Upper lobe of left lung (tissue), 6 donors: ENCODE results near the gene CUX1. TPM values are rescaled to one million over a fixed set of nuclear protein-coding genes. Genes with fewer than 3 reads are reported as not detected.

Experiments
- ATAC-seq, 2 donors: fragments of 200-7000 bp; cut with Tn5 transposase; one replicate each; pipeline ENCODE4 v1.9.1; 2022; ENCODE audit warnings: mild to moderate bottlenecking in 2 of 2, moderate library complexity in 2 of 2; ENCODE audit not compliant: low FRiP score in 2 of 2
- DNase-seq, 2 donors: peaks; one replicate each; pipeline ENCODE4 v3.0.0-alpha.2; 2019 to 2020
- H3K27ac ChIP-seq, 4 donors: fragments of 200-600 bp; sonication (generic); one replicate each; pipeline ENCODE4 v1.5.1; 2016 to 2019
- H3K27me3 ChIP-seq, 4 donors: fragments of 200-600 bp; sonication (generic); one replicate each; pipeline ENCODE4 v1.5.1; 2017 to 2019
- H3K36me3 ChIP-seq, 4 donors: fragments of 200-600 bp; sonication (generic); one replicate each; pipeline ENCODE4 v1.5.1; 2016 to 2019
- H3K4me1 ChIP-seq, 4 donors: fragments of 200-600 bp; sonication (generic); one replicate each; pipeline ENCODE4 v1.5.1; 2018 to 2019
- H3K4me3 ChIP-seq, 4 donors: fragments of 200-600 bp; sonication (generic); one replicate each; pipeline ENCODE4 v1.5.1; 2017 to 2019; ENCODE audit warnings: mild to moderate bottlenecking in 2 of 4, moderate library complexity in 1 of 4
- H3K9me3 ChIP-seq, 4 donors: fragments of 200-600 bp; sonication (generic); one replicate each; pipeline ENCODE4 v1.5.1; 2018 to 2019
- EP300 ChIP-seq, 4 donors: sonication (generic); formaldehyde crosslinking; IDR thresholded peaks; one replicate each; pipeline ENCODE4 v1.5.1; 2017; ENCODE audit warnings: antibody characterized with exemption in 4 of 4, control low read depth in 2 of 4
- POLR2A ChIP-seq, 4 donors: fragments of 450-650 bp; IDR thresholded peaks; one replicate each; pipeline ENCODE4 v1.5.1; 2016 to 2017; ENCODE audit warnings: antibody characterized with exemption in 4 of 4, mild to moderate bottlenecking in 2 of 4
- POLR2AphosphoS5 ChIP-seq, 2 donors: sonication (generic); formaldehyde crosslinking; IDR thresholded peaks; one replicate each; pipeline ENCODE4 v1.5.1; 2017; ENCODE audit warnings: antibody characterized with exemption in 2 of 2
- WGBS, 2 donors: methylation state at CpG; one replicate each; pipeline ENCODE4 v1.1.5; 2017 to 2018; 5-methylcytosine and 5-hydroxymethylcytosine counted together
- total RNA-seq, 6 donors: library from RNA; depleted of rRNA in 4 of 6; stranded (reverse); fragments of >200 nt in 4 of 6; gene quantifications; one replicate each; pipeline versions ENCODE4 v1.1.0 to v1.2.1, GENCODE V29; 2016 to 2021
- TF ChIP-seq, protein P1 (sequence below), 6 experiments: fragments of 450-650 bp in 4 of 6; fragments of 200-600 bp in 2 of 6; sonication (generic) in 2 of 6; IDR thresholded peaks; one replicate each; pipeline ENCODE4 v1.5.1; 2016 to 2019; ENCODE audit warnings: antibody characterized with exemption in 6 of 6
- donor health status: DM: no; HTN: no; CAD: no; lungs with moderate emphysema.
- donor health status: DM: no; HTN: yes; CAD: no; lungs with severe emphysema.

Gene CUX1
- total RNA-seq, 6 donors from 2014 or later = 106 to 188 (median 115) TPM

DNA sequence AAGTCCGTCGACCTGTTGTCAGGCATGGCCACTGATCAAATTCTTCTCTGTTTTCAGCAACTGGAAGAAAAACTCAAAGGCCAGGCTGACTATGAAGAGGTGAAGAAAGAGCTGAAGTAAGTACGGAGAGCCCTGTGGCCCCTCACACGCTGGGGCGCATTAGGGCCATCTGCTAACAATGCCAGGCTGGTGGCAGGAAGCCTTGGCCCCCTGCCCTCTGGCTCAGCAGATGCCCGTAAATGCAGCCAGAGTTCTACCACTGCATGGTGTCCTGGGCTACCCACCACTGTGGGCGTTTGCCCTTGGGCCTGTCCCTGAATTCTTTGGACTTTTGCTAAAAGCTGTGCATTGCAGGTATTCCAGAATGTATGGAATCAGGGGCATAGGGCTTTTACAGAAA is 372.3 kb downstream of the CUX1 start:
- 92 to 94% methylated on average over 7 of the region's 7 CpGs for WGBS, 2 donors
- DNase-seq (no peak), ATAC-seq (no peak)
- no peaks in the 10 kb centered on the region for H3K4me1 ChIP-seq
- peaks cover 5 to 70% (median 57%) of the 10 kb centered on the region in 4 donors for H3K36me3 ChIP-seq
- no peaks in the 10 kb centered on the region for H3K27me3 ChIP-seq
- H3K9me3 ChIP-seq = no peaks in the 10 kb centered on the region
- H3K4me3 ChIP-seq = no peak overlapping the region
- TF ChIP-seq, protein P1, sequence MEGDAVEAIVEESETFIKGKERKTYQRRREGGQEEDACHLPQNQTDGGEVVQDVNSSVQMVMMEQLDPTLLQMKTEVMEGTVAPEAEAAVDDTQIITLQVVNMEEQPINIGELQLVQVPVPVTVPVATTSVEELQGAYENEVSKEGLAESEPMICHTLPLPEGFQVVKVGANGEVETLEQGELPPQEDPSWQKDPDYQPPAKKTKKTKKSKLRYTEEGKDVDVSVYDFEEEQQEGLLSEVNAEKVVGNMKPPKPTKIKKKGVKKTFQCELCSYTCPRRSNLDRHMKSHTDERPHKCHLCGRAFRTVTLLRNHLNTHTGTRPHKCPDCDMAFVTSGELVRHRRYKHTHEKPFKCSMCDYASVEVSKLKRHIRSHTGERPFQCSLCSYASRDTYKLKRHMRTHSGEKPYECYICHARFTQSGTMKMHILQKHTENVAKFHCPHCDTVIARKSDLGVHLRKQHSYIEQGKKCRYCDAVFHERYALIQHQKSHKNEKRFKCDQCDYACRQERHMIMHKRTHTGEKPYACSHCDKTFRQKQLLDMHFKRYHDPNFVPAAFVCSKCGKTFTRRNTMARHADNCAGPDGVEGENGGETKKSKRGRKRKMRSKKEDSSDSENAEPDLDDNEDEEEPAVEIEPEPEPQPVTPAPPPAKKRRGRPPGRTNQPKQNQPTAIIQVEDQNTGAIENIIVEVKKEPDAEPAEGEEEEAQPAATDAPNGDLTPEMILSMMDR (IDR thresholded peaks at IDR 0.05) = no peak
- no peak for TF ChIP-seq POLR2A (IDR thresholded peaks at IDR 0.05)
- TF ChIP-seq POLR2AphosphoS5 (IDR thresholded peaks at IDR 0.05) = no peak
- TF ChIP-seq EP300 (IDR thresholded peaks at IDR 0.05) = no peak
- no peak overlapping the region for H3K27ac ChIP-seq

DNA sequence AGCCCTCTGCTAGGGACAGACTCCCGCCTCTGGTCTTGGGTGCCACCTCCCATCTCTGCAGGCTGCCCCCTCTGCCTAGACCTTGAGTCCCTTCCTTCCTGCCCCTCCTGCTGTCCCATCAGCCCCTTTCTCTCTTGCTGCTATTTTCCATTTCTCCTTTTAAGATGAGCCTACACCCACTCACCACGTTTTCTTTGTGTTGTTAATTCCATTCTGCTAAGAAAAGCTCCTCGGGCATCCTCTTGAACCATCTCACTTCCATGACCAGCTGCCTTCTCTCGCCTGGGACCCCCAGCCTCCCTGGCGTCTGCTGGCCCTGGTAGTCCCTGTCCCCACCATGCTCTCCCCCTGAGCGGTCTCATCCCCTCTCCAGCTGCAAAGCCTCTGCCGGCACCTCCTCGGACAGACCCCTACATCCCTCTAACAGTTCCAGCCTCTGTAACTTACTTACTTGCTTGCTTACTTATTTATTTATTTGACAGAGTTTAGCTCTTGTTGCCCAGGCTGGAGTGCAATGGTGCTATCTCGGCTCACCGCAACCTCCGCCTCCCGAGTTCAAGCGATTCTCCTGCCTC is 373.4 kb downstream of the CUX1 start:
- Histone ChIP-seq H3K4me1 (no peaks in the 10 kb centered on the region), H3K4me3 (no peak overlapping the region), H3K9me3 (no peaks in the 10 kb centered on the region), H3K36me3 (peaks cover 3 to 70% (median 56%) of the 10 kb centered on the region in 4 donors), H3K27me3 (no peaks in the 10 kb centered on the region), H3K27ac (no peak overlapping the region)
- TF ChIP-seq, protein P1 (IDR thresholded peaks at IDR 0.05) = no peak
- no peak for TF ChIP-seq POLR2A (IDR thresholded peaks at IDR 0.05)
- TF ChIP-seq EP300 (IDR thresholded peaks at IDR 0.05) = no peak
- TF ChIP-seq POLR2AphosphoS5 (IDR thresholded peaks at IDR 0.05) = no peak
- WGBS, 2 donors = 88 to 89% methylated on average over 13 of the region's 13 CpGs
- DNase-seq (no peak), ATAC-seq (peak in 1 of 2 donors; percentile 41)

DNA sequence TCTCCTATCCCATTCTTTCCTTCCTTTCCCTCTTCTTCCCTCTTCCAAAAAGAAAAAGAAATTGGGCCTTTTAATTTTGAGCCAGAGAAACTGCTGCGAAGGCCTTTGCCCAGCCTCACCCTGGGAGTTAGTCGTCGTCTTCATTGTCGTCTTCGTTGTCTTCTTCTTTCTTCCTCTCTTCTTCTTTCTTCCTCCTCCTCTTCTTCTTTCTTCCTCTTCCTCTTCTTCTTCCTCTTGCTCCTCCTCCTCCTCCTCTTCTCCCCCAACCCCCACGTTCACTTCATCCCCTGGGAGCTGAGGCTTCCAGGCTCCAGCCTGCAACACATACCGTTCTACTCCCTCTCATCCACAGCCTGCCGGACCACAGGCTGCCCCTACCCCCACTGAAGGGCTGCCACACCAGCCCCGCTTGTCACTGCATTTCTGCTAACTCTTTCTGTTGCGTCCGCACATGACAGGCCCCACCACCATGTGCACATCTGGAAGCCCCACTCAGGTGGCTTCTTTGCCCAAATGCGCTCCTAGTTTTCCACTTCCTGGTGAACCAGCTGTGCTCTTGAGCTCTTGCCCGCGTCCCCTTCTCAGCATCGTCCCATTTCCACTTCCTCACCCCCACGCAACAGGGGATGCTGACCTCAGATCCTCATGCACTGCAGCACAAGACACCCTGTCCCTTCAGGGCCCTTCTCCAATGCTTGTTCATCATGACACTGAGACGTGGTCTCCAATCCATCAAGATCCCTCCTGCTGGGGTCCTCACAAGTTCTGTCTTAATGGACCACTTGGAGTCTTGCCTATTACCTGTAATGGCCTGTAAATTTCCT is 374.3 kb downstream of the CUX1 start:
- TF ChIP-seq POLR2A (IDR thresholded peaks at IDR 0.05) (no peak), POLR2AphosphoS5 (IDR thresholded peaks at IDR 0.05) (no peak)
- Histone ChIP-seq H3K27ac (no peak overlapping the region), H3K36me3 (peaks cover 3 to 73% (median 59%) of the 10 kb centered on the region in 4 donors), H3K27me3 (no peaks in the 10 kb centered on the region), H3K4me3 (no peak overlapping the region), H3K9me3 (no peaks in the 10 kb centered on the region), H3K4me1 (no peaks in the 10 kb centered on the region)
- no peak for ATAC-seq
- 87 to 90% methylated on average over 17 of the region's 17 CpGs for WGBS, 2 donors
- no peak for DNase-seq

DNA sequence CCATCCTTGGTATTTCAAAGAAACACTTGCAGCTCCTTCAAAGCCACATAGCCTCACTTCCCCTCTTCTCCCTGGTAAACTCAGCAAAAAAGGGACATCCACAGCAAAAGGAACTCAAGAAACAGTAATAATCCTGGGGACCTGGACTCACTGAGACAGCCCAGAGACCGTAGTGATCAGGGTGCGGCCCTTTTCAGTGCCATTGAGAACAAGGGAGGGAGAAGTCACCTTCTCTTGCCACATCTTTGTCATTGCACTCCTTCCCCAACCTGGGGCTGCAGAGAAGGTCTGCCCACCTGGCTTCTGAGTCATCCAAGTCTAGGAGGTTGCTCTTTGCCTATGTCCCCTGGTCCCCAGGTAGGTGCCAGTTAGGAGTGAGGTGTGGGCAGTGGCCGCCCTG is 375.4 kb downstream of the CUX1 start:
- Histone ChIP-seq H3K27me3 (no peaks in the 10 kb centered on the region), H3K9me3 (no peaks in the 10 kb centered on the region), H3K36me3 (peaks cover 3 to 83% (median 68%) of the 10 kb centered on the region in 4 donors), H3K27ac (no peak overlapping the region), H3K4me1 (no peaks in the 10 kb centered on the region), H3K4me3 (no peak overlapping the region)
- DNase-seq = no peak
- no peak for ATAC-seq
- WGBS, 2 donors = 96 to 98% methylated on average over 3 of the region's 3 CpGs
- TF ChIP-seq POLR2AphosphoS5 (IDR thresholded peaks at IDR 0.05) (no peak), POLR2A (IDR thresholded peaks at IDR 0.05) (no peak), EP300 (IDR thresholded peaks at IDR 0.05) (no peak)
- TF ChIP-seq, protein P1 (IDR thresholded peaks at IDR 0.05) = no peak

DNA sequence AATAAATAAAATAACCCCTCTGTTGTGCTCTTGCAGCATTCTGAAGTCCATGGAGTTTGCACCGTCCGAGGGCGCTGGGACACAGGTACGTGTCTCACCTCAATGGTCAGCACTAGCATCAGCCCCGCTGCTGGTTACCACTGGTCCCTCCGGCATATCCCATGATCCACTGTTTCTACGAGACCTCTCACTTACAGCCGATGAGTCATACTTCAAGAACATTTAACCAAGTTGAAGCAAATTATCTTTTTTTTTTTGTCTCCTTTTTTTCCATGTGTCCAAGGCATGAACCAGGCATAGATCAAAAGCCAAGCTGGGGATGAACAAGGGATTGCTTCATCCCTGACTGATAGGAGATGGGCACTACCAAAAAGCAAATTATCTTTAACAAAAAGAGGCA is 376.4 kb downstream of the CUX1 start:
- Histone ChIP-seq H3K4me3 (no peak overlapping the region), H3K4me1 (no peaks in the 10 kb centered on the region), H3K27ac (no peak overlapping the region), H3K36me3 (peaks cover 3 to 93% (median 73%) of the 10 kb centered on the region in 4 donors), H3K27me3 (no peaks in the 10 kb centered on the region), H3K9me3 (no peaks in the 10 kb centered on the region)
- ATAC-seq (no peak), DNase-seq (no peak)
- 94 to 96% methylated on average over 8 of the region's 8 CpGs for WGBS, 2 donors
- TF ChIP-seq EP300 (IDR thresholded peaks at IDR 0.05) (no peak), POLR2A (IDR thresholded peaks at IDR 0.05) (no peak), POLR2AphosphoS5 (IDR thresholded peaks at IDR 0.05) (no peak)
- TF ChIP-seq, protein P1 (IDR thresholded peaks at IDR 0.05) = no peak
